Gastrocnemius medialis (tissue), 4 donors: ENCODE results near the gene SORBS2.

ENCODE experiments used
- CTCF ChIP-seq, 5 experiments: fragments of 450-650 bp in 3 of 5; fragments of 200-600 bp in 2 of 5; sonication (generic) in 2 of 5; IDR thresholded peaks in 4 of 5; conservative IDR thresholded peaks in 1 of 5; 1 replicate in 4 of 5; 2 replicates in 1 of 5; pipeline ENCODE4 v1.5.1; 2016 to 2019; ENCODE audit warnings: antibody characterized with exemption in 5 of 5, mild to moderate bottlenecking in 3 of 5, moderate library complexity in 3 of 5
- POLR2A ChIP-seq, 2 donors: fragments of 450-650 bp; IDR thresholded peaks; one replicate each; pipeline ENCODE4 v1.6.1; 2017; ENCODE audit warnings: antibody characterized with exemption in 2 of 2, mild to moderate bottlenecking in 2 of 2, moderate library complexity in 2 of 2

- no peak for TF ChIP-seq CTCF (IDR thresholded peaks at IDR 0.05 in 4 of 5, conservative IDR thresholded peaks at IDR 0.05 in 1 of 5)
- no peak for TF ChIP-seq POLR2A (IDR thresholded peaks at IDR 0.05)
Measured at GRCh38 chr4:185583813-185584212, 228.2 kb downstream of the SORBS2 start.
